Natural killer cell (primary cell): Measurements from ENCODE around the gene ZNF133. TPM values are rescaled to one million over a fixed set of nuclear protein-coding genes. Genes with fewer than 3 reads are reported as not detected.

ENCODE experiments used
- ATAC-seq, 3 donors: fragments of 150-1000 bp in 2 of 3; fragments of 200-7000 bp in 1 of 3; cut with Tn5 transposase; 1 replicate in 1 of 3; 2 replicates in 2 of 3; pipeline ENCODE4 v1.10.0; 2021; ENCODE audit warnings: mild to moderate bottlenecking in 2 of 3, moderate library complexity in 2 of 3
- DNase-seq, 2 donors: peaks; one replicate each; pipeline versions ENCODE4 v3.0.0 to v3.0.0-alpha.2; 2013 to 2021; ENCODE audit warnings: mixed read lengths in 1 of 2
- H3K27ac ChIP-seq: one replicate; pipeline ENCODE4 v1.5.1; 2013; ENCODE audit warnings: mild to moderate bottlenecking, low read length
- H3K27me3 ChIP-seq: one replicate; pipeline ENCODE4 v1.6.1; 2013; ENCODE audit warnings: low read length; ENCODE audit not compliant: control insufficient read depth, insufficient read depth
- H3K36me3 ChIP-seq: one replicate; pipeline ENCODE4 v1.6.1; 2013; ENCODE audit warnings: low read length; ENCODE audit not compliant: control insufficient read depth, insufficient read depth
- H3K4me1 ChIP-seq: one replicate; pipeline ENCODE4 v1.6.1; 2013; ENCODE audit warnings: low read length; ENCODE audit not compliant: control insufficient read depth, insufficient read depth
- H3K4me3 ChIP-seq: one replicate; pipeline ENCODE4 v1.5.1; 2013; ENCODE audit warnings: low read length
- H3K9me3 ChIP-seq: one replicate; pipeline ENCODE4 v1.6.1; 2013; ENCODE audit warnings: low read length; ENCODE audit not compliant: control insufficient read depth, insufficient read depth
- H3K27ac Mint-ChIP-seq, 2 donors: one replicate each; pipeline ENCODE4 v1.8.0; 2022; ENCODE audit warnings: mild to moderate bottlenecking in 2 of 2, mixed read lengths in 2 of 2, moderate library complexity in 1 of 2
- H3K27me3 Mint-ChIP-seq, 2 donors: one replicate each; pipeline ENCODE4 v1.8.0; 2022; ENCODE audit warnings: low read depth in 2 of 2, mixed read lengths in 2 of 2
- H3K36me3 Mint-ChIP-seq: one replicate; pipeline ENCODE4 v1.8.0; 2022; ENCODE audit warnings: mixed read lengths
- H3K4me1 Mint-ChIP-seq, 2 donors: one replicate each; pipeline ENCODE4 v1.8.0; 2022; ENCODE audit warnings: mixed read lengths in 2 of 2
- H3K4me3 Mint-ChIP-seq: one replicate; pipeline ENCODE4 v1.8.0; 2022; ENCODE audit warnings: mild to moderate bottlenecking, moderate library complexity, mixed read lengths
- H3K9me3 Mint-ChIP-seq, 2 donors: one replicate each; pipeline ENCODE4 v1.8.0; 2022; ENCODE audit warnings: mixed read lengths in 2 of 2
- WGBS: methylation state at CpG from one replicate; pipeline ENCODE4 v1.1.7; 2013; ENCODE audit warnings: missing lambda C conversion rate; ENCODE audit not compliant: insufficient coverage; 5-methylcytosine and 5-hydroxymethylcytosine counted together
- intact Hi-C: fragments of 100-400 bp; cut with micrococcal nuclease; formaldehyde crosslinking; loops from one replicate; pipeline ENCODE4 v1.14.2; 2022
- total RNA-seq, 4 donors: library from RNA; stranded (reverse); fragments of 120-200 nt in 1 of 4; gene quantifications; one replicate each; pipeline versions ENCODE4 v1.2.3 to v1.2.4, GENCODE V29; 2013 to 2022
- TF ChIP-seq, protein P1 (sequence below): fragments of 200-600 bp; IDR thresholded peaks from one replicate; pipeline ENCODE4 v1.8.0; 2022; ENCODE audit warnings: antibody characterized with exemption

ZNF133 gene
- total RNA-seq, 3 donors from 2014 or later (not counting 1 experiment from before 2014, with no cell fraction given): 5.2 to 9.6 (median 9.3) TPM

DNA sequence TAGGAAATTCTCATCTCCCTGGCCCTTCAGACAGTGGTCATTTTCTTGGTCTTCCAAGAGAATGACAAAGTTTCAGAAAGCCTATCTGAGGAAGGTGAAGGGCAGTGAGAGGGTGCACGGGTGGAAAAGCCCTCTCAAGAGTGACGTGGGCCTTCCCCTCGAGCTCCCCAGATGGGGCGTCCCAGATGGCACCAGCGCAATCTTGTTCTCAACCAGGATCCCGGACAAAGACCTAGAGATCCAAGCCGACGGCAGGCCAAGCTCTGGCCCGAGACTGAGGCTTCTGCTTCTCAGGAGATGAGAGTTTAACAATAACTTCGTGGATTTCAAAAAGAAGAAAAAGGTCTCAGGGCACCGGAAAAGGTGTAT is 797 bp upstream of the ZNF133 start:
- Mint-ChIP-seq H3K4me1 (peaks cover 24 to 32% of the 10 kb centered on the region in 2 donors), H3K27me3 (peaks cover 27 to 41% of the 10 kb centered on the region in 2 donors)
- 14% methylated on average over 11 of the region's 11 CpGs for WGBS

DNA sequence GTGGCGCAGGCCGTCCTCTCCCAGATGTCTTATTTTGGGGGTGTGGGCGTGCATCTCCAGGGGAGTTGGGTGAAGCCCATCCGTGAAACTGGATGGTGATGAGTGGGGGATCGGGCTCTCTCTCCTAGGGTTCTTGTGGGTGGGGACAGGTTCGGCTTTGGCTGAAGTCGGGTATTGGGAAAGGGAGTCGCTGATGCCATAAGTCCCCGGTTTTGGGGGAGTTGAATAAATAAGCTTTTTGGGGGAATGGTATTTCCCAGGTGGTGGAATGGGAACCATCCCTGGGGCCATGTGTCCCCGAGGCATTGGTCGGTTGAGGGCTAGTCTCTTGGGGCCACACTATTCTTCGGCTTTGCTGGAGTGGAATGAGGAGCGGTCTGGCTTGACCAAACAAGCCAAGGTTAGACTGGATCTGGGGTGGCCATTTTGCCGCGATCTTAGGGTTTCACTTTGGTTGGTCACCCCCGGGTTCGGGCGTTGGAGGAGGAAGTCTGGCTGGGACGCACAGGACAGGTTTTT is 481 bp downstream of the ZNF133 start:
- Mint-ChIP-seq H3K4me1 (peaks cover 28 to 37% of the 10 kb centered on the region in 2 donors), H3K36me3 (peaks cover 32% of the 10 kb centered on the region), H3K4me3 (peak overlapping the region; percentile 98), H3K9me3 (peaks cover 4 to 7% of the 10 kb centered on the region in 2 donors), H3K27ac (peak overlapping the region; percentile 97), H3K27me3 (peaks cover 23 to 28% of the 10 kb centered on the region in 2 donors)
- H3K9me3 ChIP-seq: no peaks in the 10 kb centered on the region
- TF ChIP-seq, protein P1, sequence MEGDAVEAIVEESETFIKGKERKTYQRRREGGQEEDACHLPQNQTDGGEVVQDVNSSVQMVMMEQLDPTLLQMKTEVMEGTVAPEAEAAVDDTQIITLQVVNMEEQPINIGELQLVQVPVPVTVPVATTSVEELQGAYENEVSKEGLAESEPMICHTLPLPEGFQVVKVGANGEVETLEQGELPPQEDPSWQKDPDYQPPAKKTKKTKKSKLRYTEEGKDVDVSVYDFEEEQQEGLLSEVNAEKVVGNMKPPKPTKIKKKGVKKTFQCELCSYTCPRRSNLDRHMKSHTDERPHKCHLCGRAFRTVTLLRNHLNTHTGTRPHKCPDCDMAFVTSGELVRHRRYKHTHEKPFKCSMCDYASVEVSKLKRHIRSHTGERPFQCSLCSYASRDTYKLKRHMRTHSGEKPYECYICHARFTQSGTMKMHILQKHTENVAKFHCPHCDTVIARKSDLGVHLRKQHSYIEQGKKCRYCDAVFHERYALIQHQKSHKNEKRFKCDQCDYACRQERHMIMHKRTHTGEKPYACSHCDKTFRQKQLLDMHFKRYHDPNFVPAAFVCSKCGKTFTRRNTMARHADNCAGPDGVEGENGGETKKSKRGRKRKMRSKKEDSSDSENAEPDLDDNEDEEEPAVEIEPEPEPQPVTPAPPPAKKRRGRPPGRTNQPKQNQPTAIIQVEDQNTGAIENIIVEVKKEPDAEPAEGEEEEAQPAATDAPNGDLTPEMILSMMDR: no peak
- no peak for ATAC-seq
- intact Hi-C loops: loop anchor here (2.0 to 10.0 kb wide), 2 partner anchors 320 to 1766 kb away; partner anchors contain the start of genes CFAP61, CRNKL1, MGME1 and SNX5
- no peak for DNase-seq
- H3K4me3 ChIP-seq: peak overlapping the region; percentile 100
- peaks cover 3% of the 10 kb centered on the region for H3K36me3 ChIP-seq
- H3K4me1 ChIP-seq: peaks cover 15% of the 10 kb centered on the region
- H3K27me3 ChIP-seq: peaks cover 4% of the 10 kb centered on the region
- WGBS: 9% methylated on average over 19 of the region's 19 CpGs
- H3K27ac ChIP-seq: peak overlapping the region; percentile 100

More for the DNA sequence above, 797 bp upstream of the ZNF133 start:
- peak overlapping the region; percentile 100 for H3K27ac ChIP-seq
- DNase-seq: no peak
- peaks cover 3% of the 10 kb centered on the region for H3K36me3 ChIP-seq
- Mint-ChIP-seq H3K27ac (peak overlapping the region; percentile 97), H3K36me3 (peaks cover 29% of the 10 kb centered on the region), H3K9me3 (peaks cover 4 to 7% of the 10 kb centered on the region in 2 donors), H3K4me3 (peak overlapping the region; percentile 98)
- H3K4me3 ChIP-seq: peak overlapping the region; percentile 100
- peaks cover 15% of the 10 kb centered on the region for H3K4me1 ChIP-seq
- ATAC-seq: no peak
- TF ChIP-seq, protein P1: no peak
- H3K9me3 ChIP-seq: no peaks in the 10 kb centered on the region
- intact Hi-C loops: loop anchor here (10.0 kb wide), 1 partner anchor 1767 kb away; the partner anchor contains the start of genes CFAP61 and CRNKL1
- peaks cover 4% of the 10 kb centered on the region for H3K27me3 ChIP-seq

DNA sequence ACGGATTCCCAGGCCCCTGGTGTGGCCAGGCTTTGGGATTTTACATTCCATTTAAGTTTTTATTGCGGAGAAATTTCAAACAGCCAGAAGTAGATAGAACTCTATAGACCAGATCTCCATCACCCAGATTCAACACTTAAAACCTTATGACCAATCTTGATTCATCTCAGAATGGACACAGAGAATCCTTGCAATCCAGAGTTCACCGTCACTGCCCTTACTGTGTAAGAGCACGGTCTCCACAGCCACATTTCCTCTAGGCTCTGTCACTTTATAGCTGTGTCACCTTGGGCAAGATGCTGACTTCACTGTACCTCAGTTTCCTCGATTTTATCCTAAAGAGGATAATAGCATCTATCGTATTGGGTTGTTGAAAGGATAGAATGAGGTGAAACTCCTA is 979 bp downstream of the ZNF133 start:
- no peak for DNase-seq
- peaks cover 4 to 7% of the 10 kb centered on the region in 2 donors for H3K9me3 Mint-ChIP-seq
- peaks cover 28 to 37% of the 10 kb centered on the region in 2 donors for H3K4me1 Mint-ChIP-seq
- Histone ChIP-seq H3K4me3 (peak overlapping the region; percentile 100), H3K9me3 (no peaks in the 10 kb centered on the region), H3K27ac (no peak overlapping the region), H3K27me3 (peaks cover 4% of the 10 kb centered on the region), H3K36me3 (peaks cover 3% of the 10 kb centered on the region), H3K4me1 (peaks cover 15% of the 10 kb centered on the region)
- TF ChIP-seq, protein P1: no peak
- H3K27ac Mint-ChIP-seq: peak overlapping the region; percentile 97
- 93% methylated on average over 4 of the region's 6 CpGs for WGBS
- peaks cover 32% of the 10 kb centered on the region for H3K36me3 Mint-ChIP-seq
- no peak for ATAC-seq
- H3K27me3 Mint-ChIP-seq: peaks cover 20 to 23% of the 10 kb centered on the region in 2 donors
- peak overlapping the region; percentile 98 for H3K4me3 Mint-ChIP-seq
- intact Hi-C loops: loop anchor here (2.0 to 10.0 kb wide), 2 partner anchors 321 to 1765 kb away; partner anchors contain the start of genes CFAP61, CRNKL1, MGME1 and SNX5
